GM23338 (cell line): Measurements from ENCODE around the gene ERBB3.

Experiments used
- EZH2 ChIP-seq: fragments of 200-600 bp; sonication (generic); IDR thresholded peaks from one replicate; pipeline ENCODE4 v1.8.0; 2017; ENCODE audit warnings: antibody characterized with exemption, mild to moderate bottlenecking, low read depth; ENCODE audit not compliant: unreplicated experiment
- EZH2phosphoT487 ChIP-seq: fragments of 200-600 bp; sonication (generic); IDR thresholded peaks from one replicate; pipeline ENCODE4 v1.8.1; 2018; ENCODE audit warnings: antibody characterized with exemption; ENCODE audit not compliant: unreplicated experiment
- POLR2AphosphoS5 ChIP-seq: IDR thresholded peaks from 2 replicates; pipeline ENCODE4 v1.6.1; 2016; ENCODE audit warnings: antibody characterized with exemption, low read depth
- TF ChIP-seq, protein P1 (sequence below), 2 experiments: fragments of 200-600 bp in 1 of 2; sonication (generic) in 1 of 2; conservative IDR thresholded peaks; 2 replicates each; pipeline versions ENCODE4 v1.5.1 to v1.6.1; 2016 to 2017; ENCODE audit warnings: antibody characterized with exemption in 2 of 2, low read depth in 2 of 2, mild to moderate bottlenecking in 2 of 2, moderate library complexity in 1 of 2
- TF ChIP-seq, protein P2 (sequence below): IDR thresholded peaks from one replicate; pipeline ENCODE4 v1.6.1; 2018; ENCODE audit warnings: antibody characterized with exemption; ENCODE audit not compliant: unreplicated experiment

DNA sequence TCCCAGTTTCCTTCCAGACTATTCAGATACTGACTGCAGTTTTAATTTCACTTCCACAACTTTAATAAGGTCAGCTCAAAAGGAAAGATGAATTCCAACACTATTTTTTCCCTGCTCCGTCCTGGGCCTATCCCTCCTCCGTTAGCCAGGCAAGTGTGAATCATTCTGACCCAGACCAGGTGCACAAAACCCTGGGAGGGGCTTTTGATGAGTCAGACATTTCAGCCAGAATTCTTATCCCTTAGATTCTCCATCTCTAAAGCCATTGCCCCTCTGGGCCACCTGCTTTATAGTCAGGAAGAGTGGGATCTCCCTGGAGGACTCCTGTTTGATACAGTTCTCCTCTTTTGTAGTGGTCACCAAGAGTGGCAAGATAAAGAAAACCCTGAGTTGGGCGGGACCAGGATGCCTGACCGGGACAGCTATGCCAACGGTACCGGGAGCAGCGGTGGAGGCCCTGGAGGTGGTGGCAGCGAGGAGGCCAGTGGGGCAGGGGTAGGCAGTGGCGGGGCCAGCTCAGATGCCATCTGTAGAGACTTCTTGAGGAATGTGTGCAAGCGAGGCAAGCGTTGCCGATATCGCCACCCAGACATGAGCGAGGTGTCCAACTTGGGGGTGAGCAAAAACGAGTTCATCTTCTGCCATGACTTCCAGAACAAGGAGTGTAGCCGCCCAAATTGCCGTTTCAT is 40.3 kb downstream of the ERBB3 start:
- TF ChIP-seq EZH2phosphoT487 (no peak), POLR2AphosphoS5 (no peak), EZH2 (no peak)
- TF ChIP-seq, protein P1, sequence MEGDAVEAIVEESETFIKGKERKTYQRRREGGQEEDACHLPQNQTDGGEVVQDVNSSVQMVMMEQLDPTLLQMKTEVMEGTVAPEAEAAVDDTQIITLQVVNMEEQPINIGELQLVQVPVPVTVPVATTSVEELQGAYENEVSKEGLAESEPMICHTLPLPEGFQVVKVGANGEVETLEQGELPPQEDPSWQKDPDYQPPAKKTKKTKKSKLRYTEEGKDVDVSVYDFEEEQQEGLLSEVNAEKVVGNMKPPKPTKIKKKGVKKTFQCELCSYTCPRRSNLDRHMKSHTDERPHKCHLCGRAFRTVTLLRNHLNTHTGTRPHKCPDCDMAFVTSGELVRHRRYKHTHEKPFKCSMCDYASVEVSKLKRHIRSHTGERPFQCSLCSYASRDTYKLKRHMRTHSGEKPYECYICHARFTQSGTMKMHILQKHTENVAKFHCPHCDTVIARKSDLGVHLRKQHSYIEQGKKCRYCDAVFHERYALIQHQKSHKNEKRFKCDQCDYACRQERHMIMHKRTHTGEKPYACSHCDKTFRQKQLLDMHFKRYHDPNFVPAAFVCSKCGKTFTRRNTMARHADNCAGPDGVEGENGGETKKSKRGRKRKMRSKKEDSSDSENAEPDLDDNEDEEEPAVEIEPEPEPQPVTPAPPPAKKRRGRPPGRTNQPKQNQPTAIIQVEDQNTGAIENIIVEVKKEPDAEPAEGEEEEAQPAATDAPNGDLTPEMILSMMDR (conservative IDR thresholded peaks at IDR 0.05; ENCODE audit: low read depth in 2 of 2) = no peak
- TF ChIP-seq, protein P2, sequence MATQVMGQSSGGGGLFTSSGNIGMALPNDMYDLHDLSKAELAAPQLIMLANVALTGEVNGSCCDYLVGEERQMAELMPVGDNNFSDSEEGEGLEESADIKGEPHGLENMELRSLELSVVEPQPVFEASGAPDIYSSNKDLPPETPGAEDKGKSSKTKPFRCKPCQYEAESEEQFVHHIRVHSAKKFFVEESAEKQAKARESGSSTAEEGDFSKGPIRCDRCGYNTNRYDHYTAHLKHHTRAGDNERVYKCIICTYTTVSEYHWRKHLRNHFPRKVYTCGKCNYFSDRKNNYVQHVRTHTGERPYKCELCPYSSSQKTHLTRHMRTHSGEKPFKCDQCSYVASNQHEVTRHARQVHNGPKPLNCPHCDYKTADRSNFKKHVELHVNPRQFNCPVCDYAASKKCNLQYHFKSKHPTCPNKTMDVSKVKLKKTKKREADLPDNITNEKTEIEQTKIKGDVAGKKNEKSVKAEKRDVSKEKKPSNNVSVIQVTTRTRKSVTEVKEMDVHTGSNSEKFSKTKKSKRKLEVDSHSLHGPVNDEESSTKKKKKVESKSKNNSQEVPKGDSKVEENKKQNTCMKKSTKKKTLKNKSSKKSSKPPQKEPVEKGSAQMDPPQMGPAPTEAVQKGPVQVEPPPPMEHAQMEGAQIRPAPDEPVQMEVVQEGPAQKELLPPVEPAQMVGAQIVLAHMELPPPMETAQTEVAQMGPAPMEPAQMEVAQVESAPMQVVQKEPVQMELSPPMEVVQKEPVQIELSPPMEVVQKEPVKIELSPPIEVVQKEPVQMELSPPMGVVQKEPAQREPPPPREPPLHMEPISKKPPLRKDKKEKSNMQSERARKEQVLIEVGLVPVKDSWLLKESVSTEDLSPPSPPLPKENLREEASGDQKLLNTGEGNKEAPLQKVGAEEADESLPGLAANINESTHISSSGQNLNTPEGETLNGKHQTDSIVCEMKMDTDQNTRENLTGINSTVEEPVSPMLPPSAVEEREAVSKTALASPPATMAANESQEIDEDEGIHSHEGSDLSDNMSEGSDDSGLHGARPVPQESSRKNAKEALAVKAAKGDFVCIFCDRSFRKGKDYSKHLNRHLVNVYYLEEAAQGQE = no peak
